Hematopoietic multipotent progenitor cell treated with erythropoietin and hydrocortisone succinate and interleukin-3 and kit ligand, for 8 days (in vitro differentiated cells): Measurements from ENCODE around the gene NDUFAF5.
A peak's percentile ranks its signal among the peaks of the same experiment; 100 is the strongest.

Experiments used
- DNase-seq: peaks from one replicate; pipeline ENCODE4 v3.0.0-alpha.2; 2015

Gene NDUFAF5

DNA sequence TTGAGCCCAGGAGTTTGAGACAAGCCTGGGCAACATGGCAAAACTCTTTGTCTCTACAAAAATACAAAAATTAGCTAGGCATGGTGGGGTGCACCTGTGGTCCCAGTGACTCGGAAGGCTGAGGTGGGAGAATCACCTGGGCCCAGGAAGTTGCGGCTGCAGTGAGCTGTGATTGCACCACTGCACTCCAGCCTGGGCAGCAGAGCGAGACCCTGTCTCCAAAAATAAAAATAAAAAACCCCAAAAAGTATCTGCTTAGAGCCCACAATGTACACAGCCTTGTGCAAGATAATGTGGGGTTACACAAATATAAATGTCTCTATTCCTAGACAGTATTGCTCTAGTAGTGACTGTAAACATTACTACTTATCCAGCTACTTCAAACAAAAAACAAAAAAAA, 6.0 kb upstream of the NDUFAF5 start:
- DNase-seq: no peak

DNA sequence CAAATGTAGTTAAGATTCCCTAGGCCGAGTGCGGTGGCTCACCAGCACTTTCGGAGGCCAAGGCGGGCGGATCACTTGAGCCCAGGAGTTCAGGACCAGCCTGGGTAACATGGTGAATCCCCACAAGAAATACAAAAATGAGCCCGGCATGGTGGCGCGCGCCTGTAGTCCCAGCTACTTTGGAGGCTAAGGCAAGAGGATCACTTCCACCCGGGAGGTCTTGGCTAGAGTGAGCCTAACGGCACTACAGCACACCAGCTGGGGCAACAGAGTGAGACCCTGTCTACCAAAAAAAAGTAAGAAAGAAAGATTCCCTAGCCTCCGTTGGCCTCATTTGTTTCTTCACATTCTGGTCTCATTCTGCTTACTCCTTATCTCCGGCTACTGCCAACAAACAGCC, 1.3 kb upstream of the NDUFAF5 start:
- DNase-seq: no peak

DNA sequence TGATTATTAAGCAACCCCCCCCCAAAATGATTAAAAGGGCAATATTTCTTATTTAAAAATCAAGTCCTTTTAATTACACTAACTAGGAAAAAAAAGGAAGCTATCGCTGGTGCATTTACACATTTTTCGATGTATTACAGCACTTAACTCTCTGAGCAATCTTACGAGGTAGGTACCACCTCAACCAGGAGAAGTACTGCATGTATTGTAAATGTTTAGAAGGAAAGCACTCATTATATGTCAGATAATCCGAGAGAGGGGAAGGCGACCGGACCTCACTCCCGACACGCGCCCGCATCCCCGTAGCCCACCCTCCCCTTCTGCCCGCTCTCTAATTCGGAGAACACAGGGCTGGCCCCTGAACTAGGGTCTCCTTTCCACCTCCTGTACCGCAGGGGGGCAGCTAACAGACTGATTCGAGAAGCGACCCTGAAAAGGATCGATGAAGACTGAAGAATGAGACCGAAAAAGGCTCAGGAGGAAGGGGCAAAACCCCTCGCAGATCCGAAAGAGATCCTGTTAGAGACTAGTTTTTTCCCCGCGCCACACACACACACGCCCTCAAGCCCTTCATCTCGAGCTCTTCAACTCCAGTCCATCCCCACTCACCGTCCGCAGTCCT, 446 bp upstream of the NDUFAF5 start:
- no peak for DNase-seq

DNA sequence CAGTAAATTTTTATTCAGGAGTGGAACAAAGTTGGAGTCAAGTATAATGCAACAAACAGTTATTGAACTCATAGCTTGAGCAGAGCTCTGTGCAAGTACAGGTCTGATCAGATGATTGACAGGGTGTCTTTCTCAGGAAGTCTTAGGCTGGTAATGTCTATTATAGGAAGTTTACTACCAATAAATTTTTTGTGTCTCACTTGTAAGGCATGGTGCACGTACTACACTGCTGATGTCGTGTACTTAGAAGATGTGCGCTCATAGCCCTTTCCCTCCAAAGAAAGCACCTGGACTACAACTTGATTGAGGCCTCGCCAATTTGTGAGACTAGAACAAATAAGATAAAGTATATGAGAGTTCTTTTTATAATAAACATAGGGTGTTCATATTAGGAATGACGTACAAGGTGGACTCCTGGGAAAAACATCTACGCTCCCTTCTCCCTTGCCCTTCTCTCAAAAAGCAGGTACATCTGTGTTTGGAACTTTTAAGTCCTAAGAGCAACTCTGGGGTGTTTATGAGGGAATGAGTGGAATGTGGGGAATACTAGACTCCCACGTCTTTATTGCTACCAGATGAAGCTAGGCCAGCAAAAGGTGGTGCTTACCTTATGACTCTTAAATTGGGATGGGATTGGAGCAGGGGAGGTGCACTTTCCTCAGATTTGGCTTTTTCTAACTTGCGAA, 1.5 kb downstream of the NDUFAF5 start:
- no peak for DNase-seq

DNA sequence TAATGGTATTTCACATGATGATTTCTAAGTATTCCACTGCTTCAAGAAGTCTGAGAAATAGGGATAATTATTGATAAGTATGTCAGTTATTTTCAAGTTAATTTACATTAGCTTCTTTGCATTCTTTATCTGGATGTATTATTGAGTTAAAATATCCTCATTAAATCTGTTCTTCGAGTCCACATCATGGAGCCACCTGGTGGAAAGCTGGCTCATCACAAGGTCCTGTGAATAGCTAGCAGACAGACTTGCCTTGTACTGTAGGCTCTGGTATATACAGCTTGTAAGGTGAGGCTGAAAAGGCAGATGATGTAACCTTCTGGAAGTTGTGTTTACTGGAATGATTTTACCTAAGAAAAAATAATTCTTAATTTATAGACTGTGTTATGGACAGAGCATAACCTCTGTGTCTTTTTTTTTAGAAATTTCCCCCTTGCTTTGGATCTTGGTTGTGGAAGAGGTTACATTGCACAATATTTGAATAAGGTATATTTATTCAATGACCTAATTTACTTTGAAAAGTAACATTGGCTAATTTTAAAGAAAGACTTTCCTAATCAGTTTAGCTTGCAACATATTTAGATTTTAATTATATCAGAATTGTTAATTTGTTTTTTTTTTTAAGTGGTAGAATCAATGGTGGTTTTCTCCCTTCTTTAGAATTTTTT, 3.5 kb downstream of the NDUFAF5 start:
- DNase-seq: peak; percentile 66

DNA sequence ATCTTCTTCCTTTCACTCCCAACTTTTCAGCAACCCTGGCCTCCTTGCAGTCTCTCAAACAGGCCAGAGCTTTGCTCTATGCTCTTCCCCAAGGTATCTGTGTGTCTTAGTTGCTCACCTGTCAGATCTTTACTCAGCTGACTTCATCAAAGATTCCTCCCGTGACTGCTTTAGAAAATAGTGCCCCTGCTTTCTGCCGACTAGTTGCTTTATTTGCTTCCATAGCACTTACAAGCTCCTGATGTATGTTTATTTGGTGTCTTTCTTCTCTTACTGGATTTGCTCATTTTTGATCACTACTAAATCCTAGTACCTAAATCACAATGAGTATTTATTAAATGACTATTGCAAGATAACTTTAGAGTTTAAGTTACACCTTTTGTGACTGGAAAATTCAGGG, 5.9 kb downstream of the NDUFAF5 start:
- no peak for DNase-seq

GRCh38 chr20:13791540-13792459, 7.0 kb downstream of the NDUFAF5 start:
- no peak for DNase-seq

GRCh38 chr20:13793001-13793400, 8.2 kb downstream of the NDUFAF5 start:
- no peak for DNase-seq

DNA sequence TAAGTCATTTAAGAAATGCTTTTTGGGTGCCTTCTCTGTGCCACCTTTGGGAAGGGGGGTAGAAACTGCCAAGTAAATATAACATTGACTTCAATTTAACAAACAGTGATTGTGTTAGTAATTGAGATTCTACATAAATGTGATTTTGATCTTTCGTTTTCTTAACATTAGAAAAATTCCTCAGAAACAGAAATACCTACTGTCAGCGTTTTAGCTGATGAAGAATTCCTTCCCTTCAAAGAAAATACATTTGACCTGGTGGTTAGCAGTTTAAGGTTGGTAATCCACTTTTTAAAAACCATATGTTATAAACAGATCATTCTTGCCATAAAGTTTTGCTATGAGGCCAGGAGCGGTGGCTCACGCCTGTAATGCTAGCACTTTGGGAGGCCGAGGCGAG, 9.8 kb downstream of the NDUFAF5 start:
- no peak for DNase-seq

GRCh38 chr20:13799040-13799439, 14.2 kb downstream of the NDUFAF5 start:
- no peak for DNase-seq

DNA sequence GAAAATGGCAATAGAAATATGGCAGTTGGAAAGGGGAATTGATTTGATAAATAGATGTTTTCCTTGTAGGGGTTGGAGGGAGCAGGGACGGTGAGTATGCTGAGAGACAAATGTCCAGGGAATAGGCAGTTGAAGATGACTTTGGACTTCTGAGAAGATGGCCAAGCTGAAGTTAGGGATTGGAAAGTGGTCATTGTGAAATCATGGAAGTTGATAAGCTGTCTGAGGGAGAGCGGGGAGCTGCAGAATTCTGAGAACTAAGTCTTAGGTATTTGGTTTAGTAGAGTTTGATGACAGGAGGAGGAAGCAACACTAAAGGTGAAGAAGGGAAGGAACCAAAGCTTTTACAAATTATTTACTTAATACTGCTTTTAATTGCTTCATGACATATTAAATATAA, 15.1 kb downstream of the NDUFAF5 start:
- no peak for DNase-seq

DNA sequence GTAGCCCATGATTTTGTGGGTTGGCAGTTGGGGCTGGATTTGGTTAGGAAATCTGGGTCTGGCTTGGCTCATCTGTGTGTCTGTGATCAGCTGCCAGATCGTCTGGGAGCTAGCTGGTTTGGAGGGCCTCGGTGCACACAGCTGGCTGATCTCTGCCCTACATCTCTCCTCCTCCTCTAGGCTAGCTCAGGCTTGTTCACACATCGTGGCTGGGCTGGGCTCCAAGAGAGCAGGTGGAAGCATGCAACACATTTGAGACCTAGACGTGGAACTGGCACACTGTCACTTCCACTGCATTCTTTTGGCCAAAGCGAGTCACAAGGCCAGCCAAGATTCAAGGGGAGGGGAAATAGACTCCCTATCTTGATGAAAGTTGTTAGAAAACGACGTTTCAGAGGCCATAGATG, 15.9 kb downstream of the NDUFAF5 start:
- peak; percentile 30 for DNase-seq

DNA sequence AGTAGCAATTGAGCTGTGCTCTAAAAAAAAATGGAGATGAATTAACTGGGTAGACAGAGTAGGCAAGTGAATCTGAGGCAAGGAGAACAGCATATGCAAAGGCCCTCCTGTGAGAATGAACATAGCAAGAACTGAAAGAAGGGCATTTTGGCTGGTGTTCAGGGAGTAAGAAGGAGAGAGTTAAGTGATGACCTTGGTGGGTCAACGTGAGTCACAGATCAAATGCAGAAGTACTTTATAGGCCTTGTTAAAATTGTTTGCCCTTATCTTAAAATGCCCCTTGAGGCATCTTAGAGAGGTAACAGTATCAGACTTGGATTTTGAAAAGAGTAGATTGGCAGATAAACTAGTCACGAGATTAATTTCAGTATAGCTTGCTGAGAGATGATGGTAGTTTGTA, 24.5 kb downstream of the NDUFAF5 start:
- no peak for DNase-seq

GRCh38 chr20:13809855-13810254, 25.0 kb downstream of the NDUFAF5 start:
- no peak for DNase-seq

- no peak for DNase-seq
Observed at GRCh38 chr20:13810446-13810845, 25.6 kb downstream of the NDUFAF5 start.

DNA sequence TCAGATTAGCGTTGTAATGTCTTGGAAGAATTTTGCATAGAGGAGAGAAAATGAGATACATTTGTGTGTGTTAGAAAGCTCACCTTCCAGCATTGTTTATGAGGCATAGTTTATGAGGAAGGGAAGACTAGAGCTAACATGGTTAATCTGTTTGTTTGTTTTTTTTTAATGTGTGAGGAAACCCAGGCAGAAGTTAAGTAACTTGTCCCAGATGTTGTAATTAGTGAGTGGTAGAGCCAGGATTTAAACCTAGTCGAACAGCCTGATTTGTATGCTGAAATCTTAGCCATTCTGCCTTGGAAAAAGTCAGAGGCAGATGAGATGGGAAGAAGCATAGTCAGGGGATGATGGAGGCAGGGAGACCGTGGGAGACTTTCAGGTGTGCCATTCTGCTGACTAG, 29.1 kb downstream of the NDUFAF5 start:
- no peak for DNase-seq

DNA sequence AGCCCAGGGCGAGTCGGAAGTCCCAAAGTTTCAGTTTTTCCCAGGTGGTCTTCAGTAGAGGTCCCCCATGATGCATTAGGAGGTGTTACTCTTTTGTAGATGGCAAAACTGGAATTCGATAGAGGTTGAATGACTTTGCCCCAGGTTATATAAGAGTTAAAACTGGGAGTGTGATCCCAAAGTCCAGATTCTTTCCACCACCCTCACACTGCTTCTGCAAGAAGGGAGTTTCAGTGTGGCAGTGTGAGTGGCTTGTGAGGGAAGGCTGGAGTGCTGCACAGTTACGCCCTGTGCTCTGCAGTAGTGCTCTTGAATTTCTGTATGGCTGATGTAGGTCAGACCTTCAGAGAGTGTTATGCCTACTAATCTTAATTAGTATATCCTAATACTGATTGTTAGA, 29.8 kb downstream of the NDUFAF5 start:
- DNase-seq: no peak

DNA sequence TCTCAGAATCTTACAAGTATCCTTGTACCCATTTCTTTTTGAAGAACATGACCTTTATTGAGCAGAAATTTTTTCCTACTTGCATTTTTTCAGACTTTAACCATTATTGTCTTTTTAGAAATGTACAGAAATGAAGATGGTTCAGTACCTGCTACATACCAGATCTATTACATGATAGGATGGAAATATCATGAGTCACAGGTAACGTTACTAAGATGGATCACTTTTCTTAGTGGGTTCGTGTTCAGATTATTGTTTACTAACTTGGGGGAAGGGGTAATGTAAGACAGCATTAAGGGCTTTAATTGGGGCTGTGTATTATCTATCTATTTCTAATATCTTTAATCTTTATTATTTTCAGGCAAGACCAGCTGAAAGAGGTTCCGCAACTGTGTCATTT, 31.9 kb downstream of the NDUFAF5 start:
- DNase-seq: no peak

- no peak for DNase-seq
Observed at GRCh38 chr20:13817342-13817741, 32.5 kb downstream of the NDUFAF5 start.

GRCh38 chr20:13819885-13820645, 35.2 kb downstream of the NDUFAF5 start:
- peak; percentile 70 for DNase-seq

- no peak for DNase-seq
Observed at GRCh38 chr20:13821876-13822275, 37.0 kb downstream of the NDUFAF5 start.

GRCh38 chr20:13822459-13822858, 37.6 kb downstream of the NDUFAF5 start:
- DNase-seq: no peak

- DNase-seq: no peak
Observed at GRCh38 chr20:13824459-13824858, 39.6 kb downstream of the NDUFAF5 start.
